Activated CD8-positive, alpha-beta memory T cell treated with anti-CD3 and anti-CD28 coated beads, Interleukin-2, amount 50 U/mL, for 1 hour (primary cell): ENCODE measurements around the gene DAD1.
"Not testable (repeated sequence)": the region's sequence is repeated elsewhere in the genome, so short reads cannot be mapped to it uniquely, and the experiment has no call there.

Experiments used
- DNase-seq: peaks from one replicate; pipeline ENCODE4 v3.0.0-alpha.2; 2020; ENCODE audit errors: extremely low read depth

DAD1 gene

DNA sequence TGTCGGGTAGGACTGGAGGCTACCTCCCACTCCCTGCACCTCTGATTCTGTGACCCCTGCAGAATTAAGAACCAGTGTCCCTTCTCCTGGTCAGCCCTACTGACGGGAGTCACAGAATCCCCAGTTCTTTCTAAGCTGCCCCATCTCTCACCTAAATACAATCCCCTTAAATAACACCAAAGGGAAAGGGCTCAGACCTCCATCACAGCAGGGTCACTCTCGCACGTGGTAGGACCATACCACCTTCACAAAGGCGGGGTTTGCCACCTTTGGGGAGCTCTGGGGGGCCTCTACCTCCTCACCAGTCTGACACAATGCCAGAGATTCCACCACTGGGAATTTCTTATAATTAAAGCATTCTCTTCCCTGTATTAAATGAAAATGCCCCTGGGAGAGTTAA, 35.6 kb downstream of the DAD1 start:
- no peak for DNase-seq

DNA sequence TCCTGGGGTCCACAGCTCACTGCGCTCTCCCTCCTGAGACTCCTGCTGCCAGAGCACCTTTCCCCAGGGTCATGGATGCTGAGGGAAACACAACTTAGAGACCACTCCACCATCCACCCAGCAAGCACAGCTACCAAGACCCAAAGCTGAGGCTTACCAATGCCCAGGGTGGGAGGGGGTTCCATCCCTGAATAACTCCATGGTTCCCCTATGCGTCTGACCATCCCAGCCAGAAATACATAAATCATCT, 36.3 kb downstream of the DAD1 start:
- no peak for DNase-seq

DNA sequence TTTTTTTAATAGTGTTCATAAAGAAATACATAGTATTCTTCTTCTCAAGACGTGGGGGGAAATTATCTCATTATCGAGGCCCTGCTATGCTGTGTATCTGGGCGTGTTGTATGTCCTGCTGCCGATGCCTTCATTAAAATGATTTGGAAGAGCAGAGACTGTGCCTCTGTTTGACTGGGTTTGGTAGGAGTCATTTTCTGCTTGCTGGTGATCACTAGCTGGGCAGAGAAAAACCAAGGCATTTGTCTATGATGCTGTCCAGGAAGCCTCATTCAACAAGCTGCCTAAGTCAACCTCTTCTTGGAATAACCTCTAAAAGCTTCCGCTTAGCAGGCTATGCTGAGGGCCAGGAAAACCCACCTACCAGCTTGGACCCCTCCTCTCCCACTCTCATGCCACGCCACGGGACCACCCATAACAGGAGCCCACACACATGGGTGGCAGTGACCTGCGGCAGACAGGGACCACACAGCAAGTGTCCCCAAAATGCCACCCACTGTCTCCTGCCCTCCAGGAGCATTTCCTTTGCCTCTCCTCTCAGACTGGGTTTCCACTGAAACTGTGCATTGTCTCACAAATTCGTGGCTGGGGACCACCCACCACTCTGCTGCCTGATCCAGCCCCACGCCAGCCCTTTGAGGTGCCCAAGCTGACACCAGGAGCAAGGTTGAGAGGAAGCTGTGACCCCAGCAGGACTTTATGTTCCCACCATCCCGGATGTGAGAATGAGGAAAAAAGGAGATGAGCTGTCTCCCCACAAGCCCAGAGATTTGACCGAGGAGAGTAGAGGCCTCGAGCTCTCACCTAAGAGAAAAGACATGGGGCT, 36.8 kb downstream of the DAD1 start:
- DNase-seq = no peak

DNA sequence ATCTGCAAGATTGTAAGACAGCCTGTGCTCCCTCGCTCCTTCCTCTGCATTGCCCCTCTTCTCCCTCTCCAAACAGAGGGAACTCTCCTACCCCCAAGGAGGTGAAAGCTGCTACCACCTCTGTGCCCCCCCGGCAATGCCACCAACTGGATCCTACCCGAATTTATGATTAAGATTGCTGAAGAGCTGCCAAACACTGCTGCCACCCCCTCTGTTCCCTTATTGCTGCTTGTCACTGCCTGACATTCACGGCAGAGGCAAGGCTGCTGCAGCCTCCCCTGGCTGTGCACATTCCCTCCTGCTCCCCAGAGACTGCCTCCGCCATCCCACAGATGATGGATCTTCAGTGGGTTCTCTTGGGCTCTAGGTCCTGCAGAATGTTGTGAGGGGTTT, 37.4 kb downstream of the DAD1 start:
- no peak for DNase-seq

DNA sequence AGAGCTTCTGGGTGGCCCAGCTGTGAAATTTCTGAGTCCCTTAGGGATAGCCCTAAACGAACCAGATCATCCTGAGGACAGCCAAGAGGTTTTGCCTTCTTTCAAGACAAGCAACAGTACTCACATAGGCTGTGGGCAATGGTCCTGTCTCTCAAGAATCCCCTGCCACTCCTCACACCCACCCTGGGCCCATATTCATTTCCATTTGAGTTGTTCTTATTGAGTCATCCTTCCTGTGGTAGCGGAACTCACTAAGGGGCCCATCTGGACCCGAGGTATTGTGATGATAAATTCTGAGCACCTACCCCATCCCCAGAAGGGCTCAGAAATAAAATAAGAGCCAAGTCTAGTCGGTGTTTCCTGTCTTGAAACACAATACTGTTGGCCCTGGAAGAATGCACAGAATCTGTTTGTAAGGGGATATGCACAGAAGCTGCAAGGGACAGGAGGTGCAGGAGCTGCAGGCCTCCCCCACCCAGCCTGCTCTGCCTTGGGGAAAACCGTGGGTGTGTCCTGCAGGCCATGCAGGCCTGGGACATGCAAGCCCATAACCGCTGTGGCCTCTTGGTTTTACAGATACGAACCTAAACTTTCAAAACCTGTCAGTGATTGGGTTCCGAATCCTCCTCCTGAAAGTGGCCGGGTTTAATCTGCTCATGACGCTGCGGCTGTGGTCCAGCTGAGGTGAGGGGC, 38.9 kb downstream of the DAD1 start:
- no peak for DNase-seq

DNA sequence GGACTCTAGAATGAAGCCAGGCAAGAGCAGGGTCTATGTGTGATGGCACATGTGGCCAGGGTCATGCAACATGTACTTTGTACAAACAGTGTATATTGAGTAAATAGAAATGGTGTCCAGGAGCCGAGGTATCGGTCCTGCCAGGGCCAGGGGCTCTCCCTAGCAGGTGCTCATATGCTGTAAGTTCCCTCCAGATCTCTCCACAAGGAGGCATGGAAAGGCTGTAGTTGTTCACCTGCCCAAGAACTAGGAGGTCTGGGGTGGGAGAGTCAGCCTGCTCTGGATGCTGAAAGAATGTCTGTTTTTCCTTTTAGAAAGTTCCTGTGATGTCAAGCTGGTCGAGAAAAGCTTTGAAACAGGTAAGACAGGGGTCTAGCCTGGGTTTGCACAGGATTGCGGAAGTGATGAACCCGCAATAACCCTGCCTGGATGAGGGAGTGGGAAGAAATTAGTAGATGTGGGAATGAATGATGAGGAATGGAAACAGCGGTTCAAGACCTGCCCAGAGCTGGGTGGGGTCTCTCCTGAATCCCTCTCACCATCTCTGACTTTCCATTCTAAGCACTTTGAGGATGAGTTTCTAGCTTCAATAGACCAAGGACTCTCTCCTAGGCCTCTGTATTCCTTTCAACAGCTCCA, 39.6 kb downstream of the DAD1 start:
- DNase-seq = no peak

DNA sequence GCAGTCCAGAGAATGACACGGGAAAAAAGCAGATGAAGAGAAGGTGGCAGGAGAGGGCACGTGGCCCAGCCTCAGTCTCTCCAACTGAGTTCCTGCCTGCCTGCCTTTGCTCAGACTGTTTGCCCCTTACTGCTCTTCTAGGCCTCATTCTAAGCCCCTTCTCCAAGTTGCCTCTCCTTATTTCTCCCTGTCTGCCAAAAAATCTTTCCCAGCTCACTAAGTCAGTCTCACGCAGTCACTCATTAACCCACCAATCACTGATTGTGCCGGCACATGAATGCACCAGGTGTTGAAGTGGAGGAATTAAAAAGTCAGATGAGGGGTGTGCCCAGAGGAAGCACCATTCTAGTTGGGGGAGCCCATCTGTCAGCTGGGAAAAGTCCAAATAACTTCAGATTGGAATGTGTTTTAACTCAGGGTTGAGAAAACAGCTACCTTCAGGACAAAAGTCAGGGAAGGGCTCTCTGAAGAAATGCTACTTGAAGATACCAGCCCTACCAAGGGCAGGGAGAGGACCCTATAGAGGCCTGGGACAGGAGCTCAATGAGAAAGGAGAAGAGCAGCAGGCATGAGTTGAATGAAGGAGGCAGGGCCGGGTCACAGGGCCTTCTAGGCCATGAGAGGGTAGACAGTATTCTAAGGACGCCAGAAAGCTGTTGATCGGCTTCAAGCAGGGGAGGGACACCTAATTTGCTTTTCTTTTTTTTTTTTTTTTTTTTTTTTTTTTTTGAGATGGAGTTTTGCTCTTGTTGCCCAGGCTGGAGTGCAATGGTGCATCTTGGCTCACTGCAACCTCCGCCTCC, 40.9 kb downstream of the DAD1 start:
- DNase-seq = no peak

DNA sequence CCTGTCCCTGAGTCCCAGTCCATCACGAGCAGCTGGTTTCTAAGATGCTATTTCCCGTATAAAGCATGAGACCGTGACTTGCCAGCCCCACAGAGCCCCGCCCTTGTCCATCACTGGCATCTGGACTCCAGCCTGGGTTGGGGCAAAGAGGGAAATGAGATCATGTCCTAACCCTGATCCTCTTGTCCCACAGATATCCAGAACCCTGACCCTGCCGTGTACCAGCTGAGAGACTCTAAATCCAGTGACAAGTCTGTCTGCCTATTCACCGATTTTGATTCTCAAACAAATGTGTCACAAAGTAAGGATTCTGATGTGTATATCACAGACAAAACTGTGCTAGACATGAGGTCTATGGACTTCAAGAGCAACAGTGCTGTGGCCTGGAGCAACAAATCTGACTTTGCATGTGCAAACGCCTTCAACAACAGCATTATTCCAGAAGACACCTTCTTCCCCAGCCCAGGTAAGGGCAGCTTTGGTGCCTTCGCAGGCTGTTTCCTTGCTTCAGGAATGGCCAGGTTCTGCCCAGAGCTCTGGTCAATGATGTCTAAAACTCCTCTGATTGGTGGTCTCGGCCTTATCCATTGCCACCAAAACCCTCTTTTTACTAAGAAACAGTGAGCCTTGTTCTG, 41.6 kb downstream of the DAD1 start:
- no peak for DNase-seq

DNA sequence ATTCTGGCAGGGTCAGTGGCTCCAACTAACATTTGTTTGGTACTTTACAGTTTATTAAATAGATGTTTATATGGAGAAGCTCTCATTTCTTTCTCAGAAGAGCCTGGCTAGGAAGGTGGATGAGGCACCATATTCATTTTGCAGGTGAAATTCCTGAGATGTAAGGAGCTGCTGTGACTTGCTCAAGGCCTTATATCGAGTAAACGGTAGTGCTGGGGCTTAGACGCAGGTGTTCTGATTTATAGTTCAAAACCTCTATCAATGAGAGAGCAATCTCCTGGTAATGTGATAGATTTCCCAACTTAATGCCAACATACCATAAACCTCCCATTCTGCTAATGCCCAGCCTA, 42.3 kb downstream of the DAD1 start:
- DNase-seq = no peak

DNA sequence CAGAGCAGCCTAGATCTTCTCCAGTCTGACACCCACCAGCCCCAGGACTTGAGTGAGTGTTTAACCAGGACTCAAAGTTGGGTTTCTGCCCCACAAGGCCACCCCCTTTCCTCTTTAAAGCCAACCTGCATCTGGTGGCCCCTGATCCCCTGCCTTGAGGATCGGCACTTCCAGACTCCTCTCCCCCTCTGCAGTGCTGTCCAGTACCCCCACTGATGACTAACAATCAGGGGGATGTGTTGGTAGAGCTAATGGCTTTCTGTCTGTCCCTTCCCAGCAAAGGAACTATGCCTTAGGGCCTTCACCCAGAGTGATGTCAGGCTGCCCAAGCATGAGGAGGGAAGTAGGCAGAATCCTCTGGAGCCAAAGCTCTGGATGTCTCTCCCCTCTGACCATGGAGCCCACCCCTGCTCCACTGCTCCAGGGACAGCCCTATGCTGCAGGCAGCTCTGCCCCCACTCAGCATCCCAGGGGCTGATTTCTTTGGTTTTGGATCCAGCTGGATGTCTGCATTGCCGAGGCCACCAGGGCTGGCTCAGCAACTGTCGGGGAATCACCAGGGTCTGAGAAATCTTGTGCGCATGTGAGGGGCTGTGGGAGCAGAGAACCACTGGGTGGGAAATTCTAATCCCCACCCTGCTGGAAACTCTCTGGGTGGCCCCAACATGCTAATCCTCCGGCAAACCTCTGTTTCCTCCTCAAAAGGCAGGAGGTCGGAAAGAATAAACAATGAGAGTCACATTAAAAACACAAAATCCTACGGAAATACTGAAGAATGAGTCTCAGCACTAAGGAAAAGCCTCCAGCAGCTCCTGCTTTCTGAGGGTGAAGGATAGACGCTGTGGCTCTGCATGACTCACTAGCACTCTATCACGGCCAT, 42.9 kb downstream of the DAD1 start:
- DNase-seq = no peak

DNA sequence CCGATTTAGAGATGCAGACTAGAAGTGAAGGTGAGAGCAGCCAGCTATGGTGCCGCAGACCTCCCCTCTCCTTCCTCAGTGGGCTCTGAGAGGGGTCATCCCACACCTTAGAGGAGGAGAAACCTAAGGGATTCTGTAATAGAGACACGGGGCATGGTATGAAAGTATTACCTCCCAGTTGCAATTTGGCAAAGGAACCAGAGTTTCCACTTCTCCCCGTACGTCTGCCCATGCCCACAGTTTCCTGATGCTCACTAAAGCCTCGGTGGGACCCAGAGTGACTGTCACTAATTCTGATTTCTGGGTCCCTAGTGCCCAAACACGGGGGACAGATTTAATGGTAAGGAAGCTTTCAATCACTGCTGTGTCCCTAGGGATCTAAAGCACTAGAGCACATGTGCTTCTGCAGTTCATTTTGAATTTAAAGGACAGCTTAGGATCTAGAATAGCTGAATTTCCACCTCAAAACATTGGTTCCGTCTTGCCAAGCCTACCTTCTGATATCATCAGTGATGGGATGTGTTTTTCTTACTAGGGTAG, 44.1 kb downstream of the DAD1 start:
- DNase-seq = no peak

DNA sequence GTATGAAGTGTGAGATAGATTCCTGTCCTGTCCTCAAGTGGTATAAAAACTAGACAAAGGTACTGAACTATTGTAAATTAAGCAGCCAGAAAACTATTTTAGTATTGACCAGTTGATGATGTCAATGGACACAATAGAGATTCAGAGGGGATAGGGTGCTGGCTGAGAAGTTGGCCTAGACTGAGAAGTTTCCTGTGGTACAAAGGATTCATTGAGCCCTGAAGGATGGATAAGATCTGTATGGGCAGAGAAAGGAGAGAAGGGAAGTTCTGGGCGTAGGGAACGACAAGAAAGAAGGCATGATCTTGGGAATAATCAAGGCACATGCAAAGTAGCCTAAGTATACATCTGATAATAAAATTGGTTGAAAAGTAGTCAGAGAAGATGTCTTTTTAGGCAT, 44.6 kb downstream of the DAD1 start:
- DNase-seq = no peak

DNA sequence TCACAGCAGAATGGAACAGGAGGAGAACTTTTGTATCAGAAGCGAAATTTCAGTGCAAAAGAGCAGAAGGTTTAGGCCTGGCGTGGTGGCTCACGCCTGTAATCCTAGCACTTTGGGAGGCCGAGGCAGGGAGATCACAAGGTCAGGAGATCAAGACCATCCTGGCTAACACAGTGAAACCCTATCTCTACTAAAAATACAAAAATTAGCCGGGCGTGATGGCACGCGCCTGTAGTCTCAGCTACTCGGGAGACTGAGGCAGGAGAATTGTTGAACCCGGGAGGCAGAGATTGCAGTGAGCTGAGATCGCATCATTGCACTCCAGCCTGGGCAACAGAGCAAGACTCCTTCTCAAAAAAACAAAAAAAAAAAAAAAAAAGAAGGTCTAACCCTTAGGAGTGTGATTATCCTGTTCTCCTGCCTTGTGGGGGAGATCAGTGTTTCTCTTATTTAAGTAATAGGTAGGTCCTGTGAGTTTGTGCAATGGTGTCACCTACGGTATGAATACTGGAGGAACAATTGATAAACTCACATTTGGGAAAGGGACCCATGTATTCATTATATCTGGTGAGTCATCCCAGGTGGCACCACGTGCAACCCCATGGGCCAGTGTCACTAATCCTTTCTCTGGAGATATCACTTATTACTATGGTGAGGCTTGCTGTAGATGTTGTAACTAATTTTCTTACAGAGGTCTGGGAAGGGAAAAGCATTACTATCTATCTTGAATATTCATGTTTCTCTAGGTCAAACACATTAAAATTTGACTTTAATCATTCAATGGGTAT, 45.3 kb downstream of the DAD1 start:
- not testable (repeated sequence) for DNase-seq

DNA sequence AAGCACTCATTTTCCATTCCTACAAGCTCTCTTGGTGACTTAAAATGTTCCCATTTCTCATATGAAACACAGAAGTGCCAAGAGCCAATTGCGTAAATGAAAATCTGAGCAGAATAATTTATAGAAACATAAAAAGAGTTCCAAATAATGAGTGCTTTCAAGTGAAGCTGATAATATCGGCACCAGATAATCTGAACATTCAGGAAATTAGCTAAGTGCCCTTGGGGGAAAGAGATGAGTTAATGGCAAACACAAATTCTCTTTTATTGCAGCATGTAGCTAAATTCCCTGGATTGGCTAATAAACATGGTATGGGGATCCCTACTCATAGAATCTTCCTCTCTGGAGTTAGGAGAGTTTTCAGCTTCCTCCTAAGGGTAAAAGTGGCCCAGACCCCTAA, 46.7 kb downstream of the DAD1 start:
- DNase-seq = no peak

DNA sequence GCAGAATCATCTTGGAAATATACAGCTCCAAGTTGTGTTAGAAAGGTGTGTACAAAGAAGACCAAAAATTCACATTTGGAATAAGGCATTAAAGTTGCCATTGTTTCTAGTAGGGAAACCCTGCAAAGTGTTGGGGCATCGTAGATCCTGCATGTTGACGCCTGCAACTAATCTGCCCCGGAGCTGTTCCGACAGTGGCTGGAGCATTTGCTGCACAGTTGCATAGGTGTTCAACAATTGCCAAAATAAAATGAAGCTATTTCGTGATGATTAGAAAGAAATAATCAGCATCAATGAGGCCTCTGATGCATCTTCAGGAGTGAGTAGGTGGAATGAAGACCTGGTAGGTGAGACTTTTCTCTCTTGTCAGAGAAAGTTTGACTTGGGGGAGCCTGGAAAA, 47.3 kb downstream of the DAD1 start:
- no peak for DNase-seq

DNA sequence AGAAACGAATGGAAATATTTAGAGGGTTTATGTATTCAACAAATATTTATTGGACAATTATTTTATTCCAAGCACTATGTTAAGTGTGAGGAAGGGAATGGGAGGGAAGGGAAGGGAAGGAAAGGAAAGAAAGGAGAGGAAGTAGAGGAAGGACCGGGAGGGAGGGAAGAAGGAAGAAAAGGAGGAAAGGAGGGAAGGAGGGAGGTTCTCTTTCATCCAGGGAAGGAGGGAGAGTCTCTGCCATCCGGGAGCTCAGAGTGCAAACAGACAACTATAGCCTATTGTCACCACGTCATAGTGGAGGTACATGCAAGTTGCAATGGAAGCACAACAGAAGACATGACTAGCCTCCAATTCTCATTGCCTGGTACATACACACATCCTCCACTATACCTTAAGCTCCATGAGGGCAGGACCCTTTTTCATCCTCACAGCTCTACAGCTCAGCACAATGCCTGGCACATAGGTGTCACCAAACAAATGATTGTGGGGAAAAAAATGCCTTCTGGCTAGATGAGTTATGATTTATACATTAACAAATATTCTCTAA, 48.1 kb downstream of the DAD1 start:
- no peak for DNase-seq

DNA sequence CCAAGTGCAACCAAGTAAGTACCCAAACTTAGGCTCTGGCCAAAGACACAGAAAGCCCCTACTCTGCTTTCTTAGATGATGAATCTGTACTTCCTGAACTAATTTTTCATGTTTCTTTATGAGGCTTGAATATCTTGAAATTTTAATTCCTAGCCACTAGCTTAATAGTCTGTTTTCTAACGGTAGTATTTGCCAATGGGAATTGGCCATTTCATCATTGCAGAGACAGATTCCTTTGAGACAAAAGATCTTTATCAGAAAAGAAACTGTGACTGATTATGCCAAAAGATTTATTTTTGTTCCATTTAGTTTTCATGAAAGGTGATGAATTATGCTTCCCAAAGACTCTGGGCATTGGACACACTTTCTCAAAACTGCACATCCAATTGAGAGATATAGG, 48.7 kb downstream of the DAD1 start:
- no peak for DNase-seq

DNA sequence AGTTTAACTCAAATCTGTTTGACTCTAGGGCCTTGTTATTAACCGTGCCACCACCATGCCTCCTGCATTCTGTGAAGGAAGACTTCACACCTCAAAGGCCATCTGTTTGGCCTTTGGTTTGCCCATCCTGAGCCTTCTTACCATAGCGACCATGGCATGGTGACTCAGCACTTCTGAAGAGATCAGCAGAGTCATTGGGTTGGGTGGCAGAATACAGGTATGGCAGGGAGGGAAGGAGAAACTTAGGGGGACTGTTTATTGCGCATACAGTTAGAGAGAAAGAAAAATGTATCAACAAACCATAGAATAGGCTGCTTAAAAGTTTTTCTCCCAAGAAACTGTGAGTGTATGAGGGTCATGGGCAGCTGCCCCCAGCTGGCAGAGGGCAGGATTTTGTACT, 49.2 kb downstream of the DAD1 start:
- no peak for DNase-seq

DNA sequence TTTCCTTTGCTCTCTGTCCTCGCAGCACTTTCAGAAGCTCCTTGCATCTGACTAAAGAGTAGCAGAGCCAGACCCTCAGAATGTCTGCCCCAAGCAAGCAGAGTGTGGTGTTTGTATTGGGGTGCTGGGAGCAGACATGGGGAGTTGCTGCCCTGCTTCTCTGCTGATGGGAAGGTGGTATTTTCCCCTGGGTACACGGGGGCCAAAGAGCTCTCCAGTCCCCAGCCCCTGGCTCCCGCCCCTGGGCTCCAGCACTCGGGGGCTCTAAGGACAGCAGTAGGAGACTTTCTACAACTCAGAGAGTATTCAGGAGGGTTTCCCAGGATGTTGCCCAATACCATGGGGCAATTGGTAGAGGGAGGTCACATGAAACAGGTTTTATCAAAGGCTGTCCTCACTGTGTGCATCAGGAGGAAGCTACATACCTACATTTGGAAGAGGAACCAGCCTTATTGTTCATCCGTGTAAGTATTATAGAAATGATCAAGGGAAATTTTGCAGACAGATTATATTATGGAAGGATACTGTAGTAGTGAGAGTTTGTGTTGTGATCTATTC, 50.3 kb downstream of the DAD1 start:
- no peak for DNase-seq
